ENCODE data around the gene AHRR.

- TF ChIP-seq SUZ12 (IDR thresholded peaks at IDR 0.05) (no peak), ZNF384 (IDR thresholded peaks at IDR 0.05) (no peak), BHLHE40 (IDR thresholded peaks at IDR 0.05; ENCODE audit: borderline replicate concordance) (no peak)
Observed at GRCh38 chr5:388266-389196, 67.0 kb downstream of the AHRR start.
